Putamen (tissue), 1 donor: ENCODE data around the gene SYNGR4.
"Not testable (repeated sequence)": the region's sequence is repeated elsewhere in the genome, so short reads cannot be mapped to it uniquely, and the experiment has no call there.

Experiments used
- DNase-seq: peaks from one replicate; pipeline ENCODE4 v3.0.0-alpha.2; 2016; ENCODE audit warnings: low spot score

The SYNGR4 gene

DNA sequence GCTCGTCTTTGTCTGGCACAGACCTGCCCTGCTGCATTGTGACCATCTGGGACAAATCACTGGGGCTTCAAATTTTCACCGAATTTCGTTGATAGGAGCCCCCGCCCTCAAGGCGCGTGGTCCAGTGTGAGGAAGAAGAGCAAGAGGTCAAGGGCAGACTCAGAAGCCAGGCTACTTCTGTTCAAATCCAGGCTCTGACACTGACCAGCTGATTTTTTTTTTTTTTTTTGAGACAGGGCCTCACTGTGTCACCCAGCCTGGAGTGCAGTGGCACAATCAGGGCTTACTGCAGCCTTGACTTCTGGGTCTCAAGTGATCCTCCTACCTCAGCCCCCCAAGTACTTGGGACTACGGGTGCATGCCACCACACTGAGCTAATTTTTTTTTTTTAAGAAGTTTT, 7.2 kb downstream of the SYNGR4 start:
- DNase-seq, result no peak

DNA sequence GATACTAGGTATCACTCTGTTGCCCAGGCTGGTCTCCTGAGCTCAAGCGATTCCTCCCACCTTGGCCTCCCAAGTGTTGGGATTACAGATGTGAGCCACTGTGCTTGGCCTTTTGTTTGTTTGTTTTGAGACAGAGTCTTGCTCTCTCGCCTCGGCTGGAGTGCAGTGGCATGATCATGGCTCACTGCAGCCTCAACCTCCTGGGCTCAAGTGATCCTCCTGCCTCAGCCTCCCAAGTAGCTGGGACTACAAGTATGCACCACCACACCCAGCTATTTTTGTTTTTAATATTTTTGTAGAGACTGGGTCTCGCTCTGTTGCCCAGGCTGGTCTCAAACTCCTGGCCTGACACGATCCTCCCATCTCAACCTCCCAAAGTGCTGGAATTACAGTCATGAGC, 7.6 kb downstream of the SYNGR4 start:
- not testable (repeated sequence) for DNase-seq

DNA sequence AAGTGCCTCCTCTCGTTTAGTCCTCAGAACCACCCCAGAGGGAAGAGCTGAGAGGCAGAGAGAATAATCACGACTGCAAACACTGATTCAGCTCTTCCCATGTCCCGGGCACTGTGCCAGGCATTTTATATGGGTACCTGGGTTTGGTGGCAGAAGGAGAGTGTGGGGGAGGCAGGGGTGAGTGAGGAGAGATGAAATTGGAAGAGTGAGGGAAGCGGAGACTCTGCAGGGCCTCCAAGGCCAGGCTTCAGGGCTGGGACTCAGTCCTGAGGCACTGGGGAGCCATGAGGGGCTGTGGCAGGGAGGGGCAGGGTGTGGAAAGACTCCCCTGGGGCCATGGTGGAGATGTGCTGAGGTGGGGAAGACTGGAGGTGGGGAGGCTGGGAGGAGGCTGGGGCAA, 8.7 kb downstream of the SYNGR4 start:
- DNase-seq, result peak; percentile 65

DNA sequence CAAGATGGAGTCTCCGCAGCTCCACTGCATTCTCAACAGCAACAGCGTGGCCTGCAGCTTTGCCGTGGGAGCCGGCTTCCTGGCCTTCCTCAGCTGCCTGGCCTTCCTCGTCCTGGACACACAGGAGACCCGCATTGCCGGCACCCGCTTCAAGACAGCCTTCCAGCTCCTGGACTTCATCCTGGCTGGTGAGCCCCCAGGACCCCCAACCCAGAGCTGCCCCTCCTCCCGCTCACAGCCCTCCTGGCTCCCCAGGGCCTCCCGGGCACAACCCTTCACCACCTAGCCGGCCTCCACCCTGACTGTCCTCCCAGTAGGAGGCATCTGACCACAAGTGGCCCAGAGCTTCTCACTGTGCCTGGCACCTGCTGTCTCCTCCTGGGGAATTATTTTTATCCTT, 9.4 kb downstream of the SYNGR4 start:
- DNase-seq, result no peak

GRCh38 chr19:48378194-48378570, 14.0 kb downstream of the SYNGR4 start:
- no peak for DNase-seq

- no peak for DNase-seq
Measured at GRCh38 chr19:48379058-48379457, 14.9 kb downstream of the SYNGR4 start.

DNA sequence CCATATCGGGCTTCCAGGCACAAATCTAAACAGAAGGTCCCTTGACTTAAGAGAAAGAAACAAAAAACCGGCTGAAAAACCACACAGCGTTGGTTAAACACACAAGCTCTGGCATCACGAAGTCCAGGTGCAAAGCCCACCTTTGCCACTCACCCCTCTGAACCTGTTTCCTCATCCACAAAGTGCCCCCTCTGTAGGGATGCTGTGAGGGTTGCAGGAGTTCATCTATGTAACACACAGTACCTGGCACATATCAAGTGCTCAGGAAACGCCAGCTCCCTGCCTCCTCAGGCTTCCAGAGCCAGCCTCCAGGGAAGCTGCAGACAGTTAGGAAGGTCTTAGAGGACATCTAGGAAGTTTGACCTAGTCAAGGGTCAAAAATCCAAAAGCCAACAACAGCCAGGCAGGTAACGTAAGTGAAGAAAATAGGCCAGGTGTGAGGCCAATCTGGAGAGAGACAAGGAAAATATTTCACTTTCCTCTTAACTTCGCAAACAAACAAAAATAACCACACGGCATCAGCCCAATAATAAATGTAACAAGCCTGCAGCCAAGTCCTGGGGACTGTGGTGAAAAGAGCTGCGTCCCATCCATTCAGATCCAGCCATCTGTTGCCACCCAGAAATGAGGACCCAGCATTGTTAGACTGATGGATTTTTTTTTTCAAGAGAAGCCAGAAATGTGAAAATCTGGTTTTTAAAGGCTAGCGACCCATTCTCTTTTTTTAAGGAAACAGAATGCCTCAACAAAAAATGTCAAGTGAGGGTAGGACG, 17.2 kb downstream of the SYNGR4 start:
- DNase-seq, result no peak

DNA sequence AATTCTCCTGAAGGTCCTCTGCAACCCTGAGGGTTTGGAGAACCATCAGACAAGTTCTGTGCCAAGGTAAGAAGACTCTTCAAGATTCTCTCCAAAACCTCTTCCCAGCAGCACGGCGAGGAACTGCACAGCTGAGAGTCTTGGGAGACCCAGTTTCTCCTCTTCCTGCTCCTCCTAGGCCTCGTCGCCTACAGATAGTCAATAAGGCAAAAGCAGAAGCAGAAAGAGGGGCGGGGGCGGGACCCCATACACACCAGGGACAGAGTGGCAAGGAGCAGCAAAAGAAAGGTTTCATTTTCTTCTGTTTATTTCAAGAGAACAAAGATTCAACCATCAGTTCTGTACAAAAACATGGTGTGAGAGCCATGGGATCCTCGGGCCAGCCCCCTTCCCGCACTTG, 18.1 kb downstream of the SYNGR4 start:
- DNase-seq, result no peak

GRCh38 chr19:48385461-48386087, 21.4 kb downstream of the SYNGR4 start:
- DNase-seq, result no peak

DNA sequence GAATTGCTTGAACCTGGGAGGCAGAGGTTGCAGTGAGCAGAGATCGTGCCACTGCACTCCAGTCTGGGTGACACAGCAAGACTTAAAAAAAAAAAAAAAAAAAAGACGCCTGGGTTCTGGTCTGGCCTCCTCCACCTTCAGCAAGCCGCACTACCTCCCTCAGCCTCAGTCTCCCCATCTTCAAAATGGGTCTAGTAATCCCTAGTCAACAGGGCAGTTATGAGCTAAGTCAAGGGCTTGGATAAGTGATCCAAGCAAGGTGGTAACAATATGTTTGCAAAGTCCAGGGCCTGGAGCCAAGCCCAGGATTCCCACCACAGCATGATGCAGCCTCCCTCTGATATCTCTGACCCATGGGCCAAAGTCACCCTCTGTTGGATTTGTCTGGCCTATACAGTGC, 22.8 kb downstream of the SYNGR4 start:
- no peak for DNase-seq

- no peak for DNase-seq
Measured at GRCh38 chr19:48390188-48391099, 26.3 kb downstream of the SYNGR4 start.

- DNase-seq, result peak; percentile 79
Measured at GRCh38 chr19:48391100-48392005, 27.2 kb downstream of the SYNGR4 start, which contains the start of gene KDELR1. KDELR1 (minus strand) TSS chr19:48391551; CDS start chr19:48391358, 193 bp downstream.

GRCh38 chr19:48392006-48392344, 27.8 kb downstream of the SYNGR4 start:
- not testable (repeated sequence) for DNase-seq

- DNase-seq, result no peak
Measured at GRCh38 chr19:48392860-48393558, 28.8 kb downstream of the SYNGR4 start.

DNA sequence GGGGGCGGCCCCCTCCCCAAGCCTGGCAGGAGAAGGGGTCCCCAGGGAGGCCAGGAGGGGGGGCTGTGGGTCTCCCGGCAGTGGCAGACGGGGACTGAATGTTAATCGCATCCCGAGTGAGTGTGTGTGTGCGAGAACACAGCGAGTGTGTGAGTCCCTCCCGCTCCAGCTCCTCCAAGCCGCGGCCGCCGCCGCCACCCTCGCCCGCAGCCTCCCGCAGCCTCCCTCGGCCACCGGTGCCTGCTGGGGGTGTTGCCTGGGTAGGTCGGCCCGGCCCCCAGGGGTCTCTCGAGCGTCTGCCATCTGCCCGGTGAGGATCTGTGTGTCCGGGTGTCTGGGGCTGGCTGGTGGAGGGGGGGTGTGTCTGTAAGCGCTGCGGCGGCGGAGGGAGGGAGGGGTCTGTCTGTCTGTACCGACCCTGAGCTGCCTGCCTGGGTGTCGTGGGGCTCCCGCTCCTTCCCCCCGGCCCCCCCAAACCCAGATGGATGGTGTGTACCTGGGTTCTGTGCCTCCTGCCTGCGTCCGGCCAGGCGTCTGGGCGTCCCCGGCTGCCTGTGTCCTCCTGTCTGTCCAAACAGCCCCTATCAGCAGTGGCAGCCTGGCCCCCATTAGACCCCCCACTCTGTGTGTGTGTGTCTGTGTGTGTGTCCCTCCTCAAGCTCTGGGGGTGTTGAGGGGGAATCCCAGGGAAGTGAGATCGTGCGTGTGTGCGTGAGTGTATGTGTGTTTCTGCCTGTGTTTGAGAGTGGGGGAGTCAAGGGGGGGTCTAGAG, 29.6 kb downstream of the SYNGR4 start, which contains the start of gene GRIN2D:
Gene GRIN2D, plus strand, starts transcription at position 110 of the 772 bp plus-strand sequence. CDS start 4,725 bp downstream, outside the sequence.
- DNase-seq, result no peak

DNA sequence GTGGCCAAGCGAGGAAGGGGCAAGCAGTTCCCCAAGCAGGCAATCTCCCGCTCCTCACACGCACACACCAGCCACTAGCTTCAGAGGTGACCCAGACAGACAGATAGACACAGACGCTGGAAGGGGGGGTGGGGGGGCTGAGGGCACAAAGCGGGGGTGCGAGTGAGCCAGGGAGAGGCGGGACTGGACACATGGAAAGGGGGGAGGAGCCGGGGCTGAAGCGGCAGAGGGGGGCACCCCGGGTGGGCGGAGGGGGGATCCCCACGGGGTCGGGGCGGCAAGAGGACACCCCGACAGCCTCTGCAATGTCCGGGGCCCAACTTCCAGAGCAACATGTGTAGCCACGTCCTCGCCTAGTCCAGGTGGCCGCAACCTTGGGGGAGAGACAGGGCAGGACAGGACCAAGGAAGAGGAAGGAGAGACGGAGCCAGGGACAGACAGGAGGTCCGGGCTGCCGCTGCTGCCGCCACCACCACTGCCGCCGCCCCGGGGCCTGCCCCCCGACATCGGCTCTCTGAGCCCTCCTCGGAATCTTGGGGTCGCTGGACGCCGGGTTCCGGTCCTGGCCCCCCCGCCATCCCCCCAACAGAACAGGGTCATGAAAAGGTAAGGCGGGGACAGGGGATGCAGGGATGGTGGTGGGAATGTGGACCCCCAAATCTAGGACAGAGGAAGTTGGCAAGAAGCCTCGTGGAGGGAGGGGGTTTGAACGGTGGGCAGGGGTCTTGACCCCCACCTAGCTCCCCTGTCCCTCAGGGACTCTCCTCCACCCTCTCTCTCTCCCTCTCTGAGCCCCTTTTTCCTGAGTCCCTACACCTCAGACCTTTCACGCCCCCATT, 30.4 kb downstream of the SYNGR4 start:
- DNase-seq, result no peak

DNA sequence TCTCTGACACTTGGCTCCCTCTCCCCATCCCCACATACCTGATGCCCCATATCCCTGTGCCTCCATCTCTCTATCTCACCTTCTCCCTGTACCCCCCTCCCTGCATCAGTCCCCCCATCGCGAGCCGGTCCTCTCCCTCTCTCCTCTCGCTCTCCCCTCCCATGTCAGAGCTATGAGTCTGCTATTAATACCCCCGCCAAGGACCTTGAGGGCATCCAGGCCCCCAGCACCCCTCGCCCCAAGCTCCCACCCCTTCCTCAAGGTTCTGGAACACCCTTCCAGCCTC, 30.9 kb downstream of the SYNGR4 start:
- DNase-seq, result no peak

DNA sequence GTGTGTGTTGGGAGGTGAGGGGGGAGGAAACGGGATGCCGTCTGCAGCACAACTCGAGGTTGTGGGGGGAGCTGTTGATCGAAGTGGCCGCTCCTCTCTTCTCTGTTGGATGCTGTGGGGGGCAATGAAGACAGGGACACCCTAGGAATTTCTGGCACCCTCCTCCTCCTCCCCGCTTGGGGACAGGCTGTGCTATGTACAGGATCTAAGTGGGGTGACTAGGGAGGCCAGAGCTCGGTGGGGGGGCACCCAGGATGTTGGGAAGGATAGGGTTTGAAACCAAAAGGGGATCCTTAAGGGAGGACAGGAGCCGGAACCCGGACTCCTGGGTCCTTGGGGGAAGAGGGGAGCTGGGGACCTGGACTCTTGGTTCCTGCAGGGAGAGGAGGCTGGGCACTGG, 31.3 kb downstream of the SYNGR4 start:
- DNase-seq, result no peak
